SJCRH30 (cell line): ENCODE measurements around the gene SPATS2L. TPM values are rescaled to one million over a fixed set of nuclear protein-coding genes. Genes with fewer than 3 reads are reported as not detected.

Experiments
- DNase-seq, 2 experiments: peaks; one replicate each; pipeline ENCODE4 v3.0.0-alpha.2; 2015 to 2020
- H3K27ac ChIP-seq: fragments of 250-450 bp; sonication (Bioruptor Pico); 2 replicates; pipeline ENCODE4 v1.5.1; 2020; ENCODE audit warnings: mild to moderate bottlenecking, moderate library complexity
- H3K27me3 ChIP-seq: fragments of 250-450 bp; sonication (Bioruptor Pico); 2 replicates; pipeline ENCODE4 v1.5.1; 2020; ENCODE audit warnings: mild to moderate bottlenecking, moderate library complexity
- H3K36me3 ChIP-seq: fragments of 250-450 bp; sonication (Bioruptor Pico); 2 replicates; pipeline ENCODE4 v1.5.1; 2020; ENCODE audit warnings: mild to moderate bottlenecking, moderate library complexity
- H3K4me1 ChIP-seq: fragments of 250-450 bp; sonication (Bioruptor Pico); 2 replicates; pipeline ENCODE4 v1.5.1; 2020; ENCODE audit warnings: mild to moderate bottlenecking, moderate library complexity
- H3K4me3 ChIP-seq: fragments of 250-450 bp; sonication (Bioruptor Pico); 2 replicates; pipeline ENCODE4 v1.5.1; 2020; ENCODE audit warnings: mild to moderate bottlenecking, moderate library complexity
- H3K9me3 ChIP-seq: fragments of 250-450 bp; sonication (Bioruptor Pico); replicated peaks from 2 replicates; pipeline ENCODE4 v1.5.1; 2020; ENCODE audit warnings: mild to moderate bottlenecking, moderate library complexity
- total RNA-seq: library from RNA; depleted of rRNA; stranded (reverse); fragments of >200 nt; shearing (Covaris generic); gene quantifications from 2 replicates; pipeline ENCODE4 v1.2.3, GENCODE V29; 2014

Gene SPATS2L
- total RNA-seq, 1 experiment from 2014 or later: 339 TPM

- Histone ChIP-seq H3K27ac (peak overlapping the region; percentile 78; the same call in 1 of the 2 replicates), H3K36me3 (peaks cover 78% of the 10 kb centered on the region), H3K9me3 (no peaks in the 10 kb centered on the region; the same call in 1 of the 2 replicates), H3K4me1 (peaks cover 48% of the 10 kb centered on the region), H3K27me3 (no peaks in the 10 kb centered on the region), H3K4me3 (no peak overlapping the region)
- no peak for DNase-seq
These were observed 98.1 kb downstream of the SPATS2L start for GRCh38 chr2:200404615-200405014.

- H3K4me1 ChIP-seq: peaks cover 48% of the 10 kb centered on the region
- no peaks in the 10 kb centered on the region; the same call in 1 of the 2 replicates for H3K9me3 ChIP-seq
- H3K4me3 ChIP-seq: no peak overlapping the region
- DNase-seq: peak; percentile 40 to 86
- peaks cover 78% of the 10 kb centered on the region for H3K36me3 ChIP-seq
- no peaks in the 10 kb centered on the region for H3K27me3 ChIP-seq
- peak overlapping the region; percentile 78 for H3K27ac ChIP-seq
These were observed 99.3 kb downstream of the SPATS2L start for GRCh38 chr2:200405599-200406298.

GRCh38 chr2:200406379-200406778, 99.9 kb downstream of the SPATS2L start:
- Histone ChIP-seq H3K36me3 (peaks cover 77% of the 10 kb centered on the region), H3K4me1 (peaks cover 48% of the 10 kb centered on the region), H3K9me3 (no peaks in the 10 kb centered on the region; the same call in 1 of the 2 replicates), H3K4me3 (no peak overlapping the region), H3K27me3 (no peaks in the 10 kb centered on the region), H3K27ac (peak overlapping the region; percentile 78)
- DNase-seq: peak in 1 of 2 experiments; percentile 43

GRCh38 chr2:200408428-200409316, 102.2 kb downstream of the SPATS2L start:
- no peaks in the 10 kb centered on the region for H3K27me3 ChIP-seq
- no peak overlapping the region for H3K4me3 ChIP-seq
- peak overlapping the region; percentile 16 for H3K27ac ChIP-seq
- peak in 1 of 2 experiments; percentile 30 for DNase-seq
- H3K36me3 ChIP-seq: peaks cover 75% of the 10 kb centered on the region
- no peaks in the 10 kb centered on the region for H3K9me3 ChIP-seq
- H3K4me1 ChIP-seq: peaks cover 48% of the 10 kb centered on the region

GRCh38 chr2:200411831-200412230, 105.3 kb downstream of the SPATS2L start:
- Histone ChIP-seq H3K36me3 (peaks cover 92% of the 10 kb centered on the region), H3K27ac (no peak overlapping the region), H3K4me1 (peaks cover 20% of the 10 kb centered on the region), H3K27me3 (no peaks in the 10 kb centered on the region), H3K4me3 (no peak overlapping the region), H3K9me3 (no peaks in the 10 kb centered on the region)
- no peak for DNase-seq

- H3K4me1 ChIP-seq: no peaks in the 10 kb centered on the region
- no peaks in the 10 kb centered on the region for H3K9me3 ChIP-seq
- no peaks in the 10 kb centered on the region for H3K27me3 ChIP-seq
- no peak for DNase-seq
- H3K27ac ChIP-seq: no peak overlapping the region
- peaks cover 93% of the 10 kb centered on the region for H3K36me3 ChIP-seq
- H3K4me3 ChIP-seq: no peak overlapping the region
These were observed 107.9 kb downstream of the SPATS2L start for GRCh38 chr2:200414367-200414766.

GRCh38 chr2:200415455-200415854, 109.0 kb downstream of the SPATS2L start:
- no peak overlapping the region for H3K27ac ChIP-seq
- H3K4me1 ChIP-seq: no peaks in the 10 kb centered on the region
- H3K9me3 ChIP-seq: no peaks in the 10 kb centered on the region
- peaks cover 91% of the 10 kb centered on the region for H3K36me3 ChIP-seq
- H3K4me3 ChIP-seq: no peak overlapping the region
- DNase-seq: no peak
- no peaks in the 10 kb centered on the region for H3K27me3 ChIP-seq

GRCh38 chr2:200416878-200417277, 110.4 kb downstream of the SPATS2L start:
- Histone ChIP-seq H3K4me1 (no peaks in the 10 kb centered on the region), H3K27me3 (no peaks in the 10 kb centered on the region), H3K27ac (no peak overlapping the region), H3K4me3 (no peak overlapping the region), H3K9me3 (no peaks in the 10 kb centered on the region), H3K36me3 (peaks cover 95% of the 10 kb centered on the region)
- no peak for DNase-seq

GRCh38 chr2:200417366-200417765, 110.9 kb downstream of the SPATS2L start:
- Histone ChIP-seq H3K9me3 (no peaks in the 10 kb centered on the region), H3K36me3 (peaks cover 94% of the 10 kb centered on the region), H3K4me1 (no peaks in the 10 kb centered on the region), H3K4me3 (no peak overlapping the region), H3K27me3 (no peaks in the 10 kb centered on the region), H3K27ac (no peak overlapping the region)
- no peak for DNase-seq

GRCh38 chr2:200418399-200418798, 111.9 kb downstream of the SPATS2L start:
- DNase-seq: no peak
- H3K9me3 ChIP-seq: no peaks in the 10 kb centered on the region
- H3K36me3 ChIP-seq: peaks cover 92% of the 10 kb centered on the region
- H3K27me3 ChIP-seq: no peaks in the 10 kb centered on the region
- H3K4me3 ChIP-seq: no peak overlapping the region
- H3K4me1 ChIP-seq: no peaks in the 10 kb centered on the region
- H3K27ac ChIP-seq: no peak overlapping the region

- Histone ChIP-seq H3K27ac (no peak overlapping the region), H3K4me3 (no peak overlapping the region), H3K4me1 (no peaks in the 10 kb centered on the region), H3K9me3 (no peaks in the 10 kb centered on the region), H3K36me3 (peaks cover 91% of the 10 kb centered on the region), H3K27me3 (no peaks in the 10 kb centered on the region)
- DNase-seq: no peak
These were observed 112.8 kb downstream of the SPATS2L start for GRCh38 chr2:200419325-200419724.

GRCh38 chr2:200421270-200421669, 114.8 kb downstream of the SPATS2L start:
- H3K27ac ChIP-seq: no peak overlapping the region
- no peak for DNase-seq
- H3K9me3 ChIP-seq: no peaks in the 10 kb centered on the region
- no peaks in the 10 kb centered on the region for H3K4me1 ChIP-seq
- H3K36me3 ChIP-seq: peaks cover 86% of the 10 kb centered on the region
- no peaks in the 10 kb centered on the region for H3K27me3 ChIP-seq
- no peak overlapping the region for H3K4me3 ChIP-seq

GRCh38 chr2:200422071-200422470, 115.6 kb downstream of the SPATS2L start:
- no peak for DNase-seq
- Histone ChIP-seq H3K9me3 (no peaks in the 10 kb centered on the region), H3K27me3 (no peaks in the 10 kb centered on the region), H3K36me3 (peaks cover 86% of the 10 kb centered on the region), H3K27ac (no peak overlapping the region), H3K4me1 (no peaks in the 10 kb centered on the region), H3K4me3 (no peak overlapping the region)

GRCh38 chr2:200422532-200423261, 116.2 kb downstream of the SPATS2L start:
- DNase-seq: no peak
- no peaks in the 10 kb centered on the region for H3K4me1 ChIP-seq
- no peak overlapping the region for H3K4me3 ChIP-seq
- H3K27ac ChIP-seq: no peak overlapping the region
- H3K9me3 ChIP-seq: no peaks in the 10 kb centered on the region
- no peaks in the 10 kb centered on the region for H3K27me3 ChIP-seq
- H3K36me3 ChIP-seq: peaks cover 84% of the 10 kb centered on the region

- Histone ChIP-seq H3K4me3 (no peak overlapping the region), H3K27me3 (no peaks in the 10 kb centered on the region), H3K27ac (no peak overlapping the region), H3K9me3 (no peaks in the 10 kb centered on the region), H3K36me3 (peaks cover 82% of the 10 kb centered on the region), H3K4me1 (no peaks in the 10 kb centered on the region)
- DNase-seq: no peak
These were observed 117.0 kb downstream of the SPATS2L start for GRCh38 chr2:200423541-200423940.
